Spleen (tissue), 7 donors: ENCODE data around the gene TPK1.

Experiments
- POLR2AphosphoS5 ChIP-seq, 3 donors: sonication (generic); formaldehyde crosslinking; IDR thresholded peaks; one replicate each; pipeline ENCODE4 v1.5.1; 2017; ENCODE audit warnings: antibody characterized with exemption in 3 of 3
- TF ChIP-seq, protein P1 (sequence below), 11 experiments: fragments of 200-600 bp in 7 of 11; fragments of 450-650 bp in 4 of 11; sonication (generic) in 4 of 11; IDR thresholded peaks in 8 of 11; conservative IDR thresholded peaks in 3 of 11; 1 replicate in 7 of 11; 2 replicates in 4 of 11; pipeline versions ENCODE4 v1.4.0 to v1.8.0; 2016 to 2021; ENCODE audit warnings: antibody characterized with exemption in 11 of 11, inconsistent platforms in 4 of 11, mild to moderate bottlenecking in 1 of 11
- donor health status: DM: no; HTN: no; CAD: no; lungs with moderate emphysema.
- donor health status: DM: no; HTN: no; CAD: no.
- donor health status: DM: no; HTN: no; CAD: no.

DNA sequence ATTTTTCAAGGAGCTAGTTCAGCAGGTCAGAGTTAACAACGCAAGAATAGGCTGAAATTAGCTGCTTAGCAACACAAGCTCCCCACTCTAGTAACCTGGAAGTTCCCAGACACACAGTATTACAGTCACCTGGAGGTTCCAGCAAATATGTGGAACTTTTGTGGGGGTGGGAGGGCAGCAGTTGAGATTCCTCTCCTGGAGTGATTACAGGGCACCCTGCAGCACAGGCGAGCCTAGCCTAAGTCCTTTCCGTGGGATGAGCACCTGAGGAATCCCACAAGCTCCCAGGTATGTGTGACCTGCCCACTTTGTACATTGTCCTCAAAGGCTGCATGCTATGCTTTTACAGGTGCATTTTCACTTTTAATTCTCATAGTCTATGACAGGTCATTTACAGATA, 13.6 kb downstream of the TPK1 start:
- TF ChIP-seq, protein P1, sequence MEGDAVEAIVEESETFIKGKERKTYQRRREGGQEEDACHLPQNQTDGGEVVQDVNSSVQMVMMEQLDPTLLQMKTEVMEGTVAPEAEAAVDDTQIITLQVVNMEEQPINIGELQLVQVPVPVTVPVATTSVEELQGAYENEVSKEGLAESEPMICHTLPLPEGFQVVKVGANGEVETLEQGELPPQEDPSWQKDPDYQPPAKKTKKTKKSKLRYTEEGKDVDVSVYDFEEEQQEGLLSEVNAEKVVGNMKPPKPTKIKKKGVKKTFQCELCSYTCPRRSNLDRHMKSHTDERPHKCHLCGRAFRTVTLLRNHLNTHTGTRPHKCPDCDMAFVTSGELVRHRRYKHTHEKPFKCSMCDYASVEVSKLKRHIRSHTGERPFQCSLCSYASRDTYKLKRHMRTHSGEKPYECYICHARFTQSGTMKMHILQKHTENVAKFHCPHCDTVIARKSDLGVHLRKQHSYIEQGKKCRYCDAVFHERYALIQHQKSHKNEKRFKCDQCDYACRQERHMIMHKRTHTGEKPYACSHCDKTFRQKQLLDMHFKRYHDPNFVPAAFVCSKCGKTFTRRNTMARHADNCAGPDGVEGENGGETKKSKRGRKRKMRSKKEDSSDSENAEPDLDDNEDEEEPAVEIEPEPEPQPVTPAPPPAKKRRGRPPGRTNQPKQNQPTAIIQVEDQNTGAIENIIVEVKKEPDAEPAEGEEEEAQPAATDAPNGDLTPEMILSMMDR (IDR thresholded peaks at IDR 0.05 in 8 of 11, conservative IDR thresholded peaks at IDR 0.05 in 3 of 11): no peak
- no peak for TF ChIP-seq POLR2AphosphoS5 (IDR thresholded peaks at IDR 0.05)
